ENCODE data around the gene SEPTIN5.

GRCh38 chr22:19693581-19693980 lies 20.7 kb upstream of the SEPTIN5 start:
- TF ChIP-seq CTCF (conservative IDR thresholded peaks at IDR 0.05; ENCODE audit: low read length): no peak
- no peak for TF ChIP-seq EZH2phosphoT487 (IDR thresholded peaks at IDR 0.05; ENCODE audit: borderline replicate concordance)
